GM12878 (cell line): ENCODE measurements around the gene FANCC. TPM values are rescaled to one million over a fixed set of nuclear protein-coding genes. Genes with fewer than 3 reads are reported as not detected.

ENCODE experiments used
- ATAC-seq: fragments of 200-7000 bp; cut with Tn5 transposase; 3 replicates; pipeline ENCODE4 v1.9.1; 2020; ENCODE audit warnings: mild to moderate bottlenecking, moderate library complexity
- BruUV-seq: library from RNA; stranded (reverse); fragments of 400-500 nt; replicated peaks from 2 replicates; lab custom pipeline; 2021; lab: Mats Ljungman, UMichigan
- CTCF ChIA-PET: fragments of 300-600 bp; sonication (Branson Sonifier 250); formaldehyde crosslinking; extraction: SDS; loops from one replicate; lab custom pipeline; 2021; ENCODE audit warnings: inconsistent platforms; lab: Yijun Ruan, JAX
- POLR2A ChIA-PET: fragments of 350-600 bp; formaldehyde crosslinking; extraction: SDS; loops from one replicate; lab custom pipeline; 2021; ENCODE audit warnings: inconsistent platforms; lab: Charles Lee
- RAD21 ChIA-PET: fragments of 300-600 bp; sonication (Branson Sonifier 250); formaldehyde crosslinking; loops from one replicate; lab custom pipeline; 2023; ENCODE audit warnings: antibody characterized with exemption; ENCODE audit not compliant: unreplicated experiment; lab: Charles Lee
- SMC1A ChIA-PET: fragments of 300-600 bp; sonication (Branson Sonifier 250); formaldehyde crosslinking; loops from one replicate; lab custom pipeline; 2023; ENCODE audit not compliant: unreplicated experiment, uncharacterized antibody; lab: Charles Lee
- DNase-seq: peaks from one replicate; pipeline ENCODE4 v3.0.0-alpha.2; 2011; ENCODE audit warnings: low read depth, low spot score
- FAIRE-seq: peaks from 3 replicates; lab custom pipeline; 2011; peaks lifted over from hg19 to GRCh38; lab: Jason Lieb, UNC
- H2AFZ ChIP-seq: 2 replicates; pipeline ENCODE4 v1.6.0; 2011; ENCODE audit warnings: low read depth, low read length, control low read depth; ENCODE audit not compliant: control insufficient read depth
- H3K27ac ChIP-seq: 2 replicates; pipeline ENCODE4 v1.5.1; 2011; ENCODE audit warnings: control low read depth; ENCODE audit not compliant: control insufficient read depth, insufficient read depth
- H3K27me3 ChIP-seq, 2 experiments: replicated peaks in 1 of 2; 2 replicates each; pipeline versions ENCODE4 v1.6.0 to v1.6.1; 2011; ENCODE audit warnings: low read length in 1 of 2; ENCODE audit not compliant: control insufficient read depth in 2 of 2, insufficient read depth in 2 of 2
- H3K36me3 ChIP-seq, 2 experiments: 2 replicates each; pipeline ENCODE4 v1.5.1; 2011; ENCODE audit warnings: low read length in 1 of 2; ENCODE audit not compliant: control insufficient read depth in 2 of 2, insufficient read depth in 2 of 2
- H3K4me1 ChIP-seq: 2 replicates; pipeline ENCODE4 v1.6.1; 2011; ENCODE audit warnings: mild to moderate bottlenecking, low read length, moderate library complexity, mixed read lengths; ENCODE audit not compliant: control insufficient read depth, insufficient read depth
- H3K4me2 ChIP-seq: 2 replicates; pipeline ENCODE4 v1.6.0; 2011; ENCODE audit warnings: control low read depth; ENCODE audit not compliant: control insufficient read depth, insufficient read depth
- H3K4me3 ChIP-seq: fragments of 200-600 bp; sonication (generic); 2 replicates; pipeline ENCODE4 v1.5.1; 2016
- H3K79me2 ChIP-seq: 2 replicates; pipeline ENCODE4 v1.6.0; 2011; ENCODE audit warnings: low read length; ENCODE audit not compliant: control insufficient read depth, insufficient read depth
- H3K9ac ChIP-seq: 2 replicates; pipeline ENCODE4 v1.8.0; 2011; ENCODE audit warnings: low read length, control low read depth, mixed read lengths; ENCODE audit not compliant: control insufficient read depth, insufficient read depth
- H3K9me3 ChIP-seq: replicated peaks from 3 replicates; pipeline ENCODE4 v1.5.1; 2011; ENCODE audit warnings: mild to moderate bottlenecking, low read length; ENCODE audit not compliant: control insufficient read depth, insufficient read depth
- H4K20me1 ChIP-seq: 2 replicates; pipeline ENCODE4 v1.6.0; 2011; ENCODE audit not compliant: control insufficient read depth, insufficient read depth
- ATF7 ChIP-seq: fragments of 450-650 bp; IDR thresholded peaks from 2 replicates; pipeline ENCODE4 v1.6.1; 2016; ENCODE audit warnings: low read depth, mild to moderate bottlenecking
- CEBPB ChIP-seq, 2 experiments: fragments of 150-350 bp in 1 of 2; IDR thresholded peaks; 2 replicates each; pipeline ENCODE4 v1.6.1; 2012 to 2014; ENCODE audit warnings: low read depth in 2 of 2, low read length in 2 of 2, borderline replicate concordance in 1 of 2, inconsistent platforms in 1 of 2
- FOXK2 ChIP-seq: fragments of 450-650 bp; IDR thresholded peaks from 2 replicates; pipeline ENCODE4 v1.6.1; 2017; ENCODE audit warnings: mild to moderate bottlenecking, moderate library complexity
- FOXM1 ChIP-seq: IDR thresholded peaks from 2 replicates; pipeline ENCODE4 v1.6.1; 2012; ENCODE audit warnings: low read depth, mild to moderate bottlenecking, inconsistent platforms, low read length, moderate library complexity
- HCFC1 ChIP-seq: fragments of 150-350 bp; IDR thresholded peaks from 2 replicates; pipeline ENCODE4 v1.6.1; 2014; ENCODE audit warnings: low read length
- KAT2A ChIP-seq: conservative IDR thresholded peaks from 2 replicates; pipeline ENCODE4 v1.6.1; 2011; ENCODE audit warnings: low read depth, low read length; ENCODE audit not compliant: control insufficient read depth
- POLR2AphosphoS5 ChIP-seq: IDR thresholded peaks from 2 replicates; pipeline ENCODE4 v1.6.1; 2011; ENCODE audit warnings: mild to moderate bottlenecking, low read length, inconsistent platforms
- RELA ChIP-seq: fragments of 450-650 bp; IDR thresholded peaks from 2 replicates; pipeline ENCODE4 v1.8.0; 2014; ENCODE audit warnings: borderline replicate concordance; ENCODE audit not compliant: partially characterized antibody
- SP1 ChIP-seq: IDR thresholded peaks from one replicate; pipeline ENCODE4 v1.6.1; 2011; ENCODE audit warnings: low read depth, low read length
- TCF12 ChIP-seq: IDR thresholded peaks from 2 replicates; pipeline ENCODE4 v1.6.1; 2011; ENCODE audit warnings: low read depth, mild to moderate bottlenecking, low read length
- WGBS: methylation state at CpG from one replicate; pipeline ENCODE4 v1.1.6; 2016; ENCODE audit warnings: low lambda C conversion rate; ENCODE audit not compliant: insufficient replicate concordance, insufficient coverage; ENCODE audit errors: missing lambda C conversion rate; 5-methylcytosine and 5-hydroxymethylcytosine counted together
- in situ Hi-C: fragments of 300-500 bp; cut with MboI; formaldehyde crosslinking; loops from 9 replicates; pipeline ENCODE4 v1.14.3; 2018; ENCODE audit warnings: mixed read lengths
- intact Hi-C: fragments of 100-400 bp; cut with micrococcal nuclease; formaldehyde crosslinking; loops from one replicate; pipeline ENCODE4 v1.14.2; 2022; ENCODE audit not compliant: unreplicated experiment
- polyA plus RNA-seq, 11 experiments: library from polyadenylated mRNA; depleted of rRNA in 4 of 11; unstranded in 6 of 11; stranded (reverse) in 5 of 11; fragments of >200 nt; fragmentation: Nextera tagmentation in 4 of 11; fragmentation: Illumina TruSeq in 1 of 11; extraction: Ambion mirVana in 4 of 11; extraction: Trizol in 1 of 11; gene quantifications; 1 replicate in 1 of 11; 2 replicates in 10 of 11; pipeline versions ENCODE4 v1.2.1 to v1.2.3, GENCODE V29; 2011 to 2016; ENCODE audit warnings: inconsistent platforms in 2 of 11, missing spikeins in 2 of 11, low read depth in 1 of 11
- total RNA-seq, 4 experiments: library from RNA; depleted of rRNA in 3 of 4; stranded (reverse); fragments of >200 nt in 3 of 4; fragmentation: Illumina TruSeq in 1 of 4; extraction: Trizol in 1 of 4; gene quantifications; 2 replicates each; pipeline versions ENCODE4 v1.2.1 to v1.2.3, GENCODE V29; 2013 to 2021
- TF ChIP-seq, protein P1 (sequence below): fragments of 450-650 bp; IDR thresholded peaks from 2 replicates; pipeline ENCODE4 v1.6.1; 2017; ENCODE audit warnings: low read depth, mild to moderate bottlenecking, moderate library complexity
- TF ChIP-seq, protein P2 (sequence below): fragments of 450-650 bp; formaldehyde crosslinking; IDR thresholded peaks from 2 replicates; pipeline ENCODE4 v1.4.0; 2020; ENCODE audit warnings: mild to moderate bottlenecking, moderate library complexity

The FANCC gene
- total and polyA plus RNA-seq, 10 of the 15 experiments (the other 5 are each of a cell fraction or from before 2014, with no cell fraction given): 1.2 to 16.8 (median 10.5) TPM

DNA sequence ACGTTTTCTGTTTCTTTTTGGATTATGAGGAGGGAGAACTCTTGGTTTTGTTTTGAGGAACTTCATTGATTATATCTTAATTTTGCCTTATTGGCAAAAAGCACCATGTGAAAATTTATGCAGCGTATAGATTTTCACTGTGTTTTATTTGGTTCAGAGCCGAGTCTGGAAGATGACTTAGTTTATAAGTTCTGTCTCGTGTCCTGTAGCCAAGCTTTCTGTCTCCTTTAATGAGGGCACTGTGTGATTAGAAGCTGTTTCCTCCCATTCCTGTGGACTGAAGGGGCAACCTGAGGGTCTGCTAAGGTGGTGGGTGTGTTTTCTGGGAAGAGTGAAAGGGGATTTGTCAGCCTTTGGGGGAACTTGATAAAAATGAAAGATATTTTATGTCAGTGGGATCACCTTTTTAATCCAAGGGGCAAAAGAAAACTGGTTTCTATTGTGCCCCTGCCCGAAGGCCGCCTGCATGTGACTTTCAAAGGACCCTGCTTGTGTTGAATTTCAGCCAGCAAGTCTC, 262.1 kb downstream of the FANCC start:
- Histone ChIP-seq H3K27me3 (no peaks in the 10 kb centered on the region), H3K9ac (no peak overlapping the region), H3K9me3 (no peaks in the 10 kb centered on the region), H3K27ac (no peak overlapping the region), H4K20me1 (no peaks in the 10 kb centered on the region), H2AFZ (no peak overlapping the region), H3K4me2 (no peak overlapping the region), H3K4me1 (no peaks in the 10 kb centered on the region), H3K79me2 (no peaks in the 10 kb centered on the region), H3K36me3 (no peaks in the 10 kb centered on the region), H3K4me3 (no peak overlapping the region)
- TF ChIP-seq RELA: no peak
- no peak for TF ChIP-seq TCF12
- TF ChIP-seq FOXK2: no peak
- no peak for TF ChIP-seq CEBPB (IDR thresholded peaks at IDR 0.05; ENCODE audit: borderline replicate concordance in 1 of 2, low read depth in 2 of 2, low read length in 2 of 2)
- no peak for TF ChIP-seq FOXM1
- TF ChIP-seq, protein P1, sequence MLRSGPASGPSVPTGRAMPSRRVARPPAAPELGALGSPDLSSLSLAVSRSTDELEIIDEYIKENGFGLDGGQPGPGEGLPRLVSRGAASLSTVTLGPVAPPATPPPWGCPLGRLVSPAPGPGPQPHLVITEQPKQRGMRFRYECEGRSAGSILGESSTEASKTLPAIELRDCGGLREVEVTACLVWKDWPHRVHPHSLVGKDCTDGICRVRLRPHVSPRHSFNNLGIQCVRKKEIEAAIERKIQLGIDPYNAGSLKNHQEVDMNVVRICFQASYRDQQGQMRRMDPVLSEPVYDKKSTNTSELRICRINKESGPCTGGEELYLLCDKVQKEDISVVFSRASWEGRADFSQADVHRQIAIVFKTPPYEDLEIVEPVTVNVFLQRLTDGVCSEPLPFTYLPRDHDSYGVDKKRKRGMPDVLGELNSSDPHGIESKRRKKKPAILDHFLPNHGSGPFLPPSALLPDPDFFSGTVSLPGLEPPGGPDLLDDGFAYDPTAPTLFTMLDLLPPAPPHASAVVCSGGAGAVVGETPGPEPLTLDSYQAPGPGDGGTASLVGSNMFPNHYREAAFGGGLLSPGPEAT: no peak
- TF ChIP-seq, protein P2, sequence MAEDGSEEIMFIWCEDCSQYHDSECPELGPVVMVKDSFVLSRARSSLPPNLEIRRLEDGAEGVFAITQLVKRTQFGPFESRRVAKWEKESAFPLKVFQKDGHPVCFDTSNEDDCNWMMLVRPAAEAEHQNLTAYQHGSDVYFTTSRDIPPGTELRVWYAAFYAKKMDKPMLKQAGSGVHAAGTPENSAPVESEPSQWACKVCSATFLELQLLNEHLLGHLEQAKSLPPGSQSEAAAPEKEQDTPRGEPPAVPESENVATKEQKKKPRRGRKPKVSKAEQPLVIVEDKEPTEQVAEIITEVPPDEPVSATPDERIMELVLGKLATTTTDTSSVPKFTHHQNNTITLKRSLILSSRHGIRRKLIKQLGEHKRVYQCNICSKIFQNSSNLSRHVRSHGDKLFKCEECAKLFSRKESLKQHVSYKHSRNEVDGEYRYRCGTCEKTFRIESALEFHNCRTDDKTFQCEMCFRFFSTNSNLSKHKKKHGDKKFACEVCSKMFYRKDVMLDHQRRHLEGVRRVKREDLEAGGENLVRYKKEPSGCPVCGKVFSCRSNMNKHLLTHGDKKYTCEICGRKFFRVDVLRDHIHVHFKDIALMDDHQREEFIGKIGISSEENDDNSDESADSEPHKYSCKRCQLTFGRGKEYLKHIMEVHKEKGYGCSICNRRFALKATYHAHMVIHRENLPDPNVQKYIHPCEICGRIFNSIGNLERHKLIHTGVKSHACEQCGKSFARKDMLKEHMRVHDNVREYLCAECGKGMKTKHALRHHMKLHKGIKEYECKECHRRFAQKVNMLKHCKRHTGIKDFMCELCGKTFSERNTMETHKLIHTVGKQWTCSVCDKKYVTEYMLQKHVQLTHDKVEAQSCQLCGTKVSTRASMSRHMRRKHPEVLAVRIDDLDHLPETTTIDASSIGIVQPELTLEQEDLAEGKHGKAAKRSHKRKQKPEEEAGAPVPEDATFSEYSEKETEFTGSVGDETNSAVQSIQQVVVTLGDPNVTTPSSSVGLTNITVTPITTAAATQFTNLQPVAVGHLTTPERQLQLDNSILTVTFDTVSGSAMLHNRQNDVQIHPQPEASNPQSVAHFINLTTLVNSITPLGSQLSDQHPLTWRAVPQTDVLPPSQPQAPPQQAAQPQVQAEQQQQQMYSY (CRISPR knock-in tag): no peak
- no peak for TF ChIP-seq HCFC1
- TF ChIP-seq POLR2AphosphoS5: no peak
- no peak for TF ChIP-seq KAT2A
- no peak for TF ChIP-seq SP1
- no peak for TF ChIP-seq ATF7
- intact Hi-C loops: no loop called here
- WGBS: 80% methylated on average over 6 of the region's 6 CpGs
- CTCF ChIA-PET: no interaction called here
- FAIRE-seq: no peak
- in situ Hi-C loops: no loop called here
- no peak for ATAC-seq
- SMC1A ChIA-PET: no interaction called here
- POLR2A ChIA-PET: no interaction called here
- RAD21 ChIA-PET: no interaction called here
- BruUV-seq: no TSS peak
- DNase-seq: no peak
